GM13977 (cell line): Measurements from ENCODE around the gene RAB3IL1.
A peak's percentile ranks its signal among the peaks of the same experiment; 100 is the strongest.

Experiments
- DNase-seq: peaks from one replicate; pipeline ENCODE4 v3.0.0; 2012; ENCODE audit warnings: low spot score
- CTCF ChIP-seq: IDR thresholded peaks from 2 replicates; pipeline ENCODE4 v1.5.1; 2012; ENCODE audit warnings: mild to moderate bottlenecking, control low read depth; ENCODE audit not compliant: insufficient read depth; ENCODE audit errors: extremely low read depth, missing control alignments
- in situ Hi-C: fragments of 300-500 bp; cut with MboI; formaldehyde crosslinking; loops from one replicate; pipeline ENCODE4 v1.12.0; 2022; ENCODE audit warnings: low sequenced_read_pairs, low pct_unique_long_range_greater_than_20kb, mixed read lengths, inconsistent platforms; ENCODE audit not compliant: unreplicated experiment

RAB3IL1 gene

GRCh38 chr11:61913699-61914395 is 3.5 kb downstream of the RAB3IL1 start:
- TF ChIP-seq CTCF, result no peak
- in situ Hi-C loops, result no loop called here
- peak; percentile 14 for DNase-seq

- in situ Hi-C loops, result no loop called here
- no peak for TF ChIP-seq CTCF
- DNase-seq, result no peak
Measured at GRCh38 chr11:61912991-61913698, 4.2 kb downstream of the RAB3IL1 start.

- no peak for TF ChIP-seq CTCF
- no peak for DNase-seq
- in situ Hi-C loops, result no loop called here
Measured at GRCh38 chr11:61912530-61912898, 4.9 kb downstream of the RAB3IL1 start.

GRCh38 chr11:61911701-61912529 is 5.5 kb downstream of the RAB3IL1 start:
- DNase-seq, result no peak
- in situ Hi-C loops, result no loop called here
- no peak for TF ChIP-seq CTCF

GRCh38 chr11:61911128-61911700 is 6.2 kb downstream of the RAB3IL1 start:
- no peak for DNase-seq
- TF ChIP-seq CTCF, result no peak
- in situ Hi-C loops, result no loop called here
